Glutamatergic neuron (in vitro differentiated cells): ENCODE results near the gene NEK9. TPM values are rescaled to one million over a fixed set of nuclear protein-coding genes. Genes with fewer than 3 reads are reported as not detected.

Source experiments
- DNase-seq: peaks from one replicate; pipeline ENCODE4 v3.0.0; 2022
- H3K27ac Mint-ChIP-seq: one replicate; pipeline ENCODE4 v1.8.0; 2020; ENCODE audit warnings: mild to moderate bottlenecking, mixed read lengths, inconsistent platforms; ENCODE audit not compliant: unreplicated experiment
- H3K27me3 Mint-ChIP-seq: one replicate; pipeline ENCODE4 v1.8.0; 2020; ENCODE audit warnings: mild to moderate bottlenecking, moderate library complexity, mixed read lengths, inconsistent platforms; ENCODE audit not compliant: unreplicated experiment
- H3K36me3 Mint-ChIP-seq: one replicate; pipeline ENCODE4 v1.8.0; 2020; ENCODE audit warnings: mild to moderate bottlenecking, mixed read lengths, inconsistent platforms; ENCODE audit not compliant: unreplicated experiment
- H3K4me1 Mint-ChIP-seq: one replicate; pipeline ENCODE4 v1.8.0; 2020; ENCODE audit warnings: mild to moderate bottlenecking, low read depth, mixed read lengths, inconsistent platforms; ENCODE audit not compliant: unreplicated experiment
- H3K4me3 Mint-ChIP-seq: one replicate; pipeline ENCODE4 v1.8.0; 2020; ENCODE audit warnings: mild to moderate bottlenecking, mixed read lengths, inconsistent platforms; ENCODE audit not compliant: unreplicated experiment
- H3K9me3 Mint-ChIP-seq: one replicate; pipeline ENCODE4 v1.8.0; 2020; ENCODE audit warnings: mild to moderate bottlenecking, moderate library complexity, mixed read lengths, inconsistent platforms; ENCODE audit not compliant: unreplicated experiment
- CTCF ChIP-seq: fragments of 200-600 bp; sonication (generic); IDR thresholded peaks from one replicate; pipeline ENCODE4 v1.5.0; 2021; ENCODE audit not compliant: partially characterized antibody, unreplicated experiment
- total RNA-seq: library from RNA; stranded (reverse); fragmentation: NEBNext Ultra II Directional; extraction: Animal tissue kit (Norgen Biotek cat#: 25700); gene quantifications from one replicate; pipeline ENCODE4 v1.2.1, GENCODE V29; 2021; ENCODE audit not compliant: unreplicated experiment

NEK9 gene
- total RNA-seq, 1 donor from 2014 or later, result 50.7 TPM

GRCh38 chr14:75050852-75051555, 75.8 kb downstream of the NEK9 start, which contains the start of gene MLH3:
Gene MLH3 (minus strand): TSS chr14:75051467. CDS start chr14:75049655, 1,812 bp downstream.
- peak; percentile 81 for DNase-seq
- Mint-ChIP-seq H3K27ac (peak within 1 kb of the TSS; percentile 86), H3K27me3 (peaks cover 4% of the 10 kb centered on the region), H3K4me3 (peak within 1 kb of the TSS; percentile 89), H3K36me3 (no peaks in the 10 kb centered on the region), H3K9me3 (peaks cover 5% of the 10 kb centered on the region), H3K4me1 (no peaks in the 10 kb centered on the region)
- TF ChIP-seq CTCF, result no peak

- H3K4me3 Mint-ChIP-seq, result no peak overlapping the region
- no peak overlapping the region for H3K27ac Mint-ChIP-seq
- no peak for DNase-seq
- peaks cover 4% of the 10 kb centered on the region for H3K27me3 Mint-ChIP-seq
- H3K36me3 Mint-ChIP-seq, result no peaks in the 10 kb centered on the region
- H3K9me3 Mint-ChIP-seq, result peaks cover 5% of the 10 kb centered on the region
- no peaks in the 10 kb centered on the region for H3K4me1 Mint-ChIP-seq
- TF ChIP-seq CTCF, result no peak
Observed at GRCh38 chr14:75049731-75050201, 77.1 kb downstream of the NEK9 start.

- H3K27me3 Mint-ChIP-seq, result peaks cover 4% of the 10 kb centered on the region
- no peaks in the 10 kb centered on the region for H3K36me3 Mint-ChIP-seq
- no peak overlapping the region for H3K4me3 Mint-ChIP-seq
- H3K27ac Mint-ChIP-seq, result no peak overlapping the region
- no peaks in the 10 kb centered on the region for H3K4me1 Mint-ChIP-seq
- no peak for DNase-seq
- H3K9me3 Mint-ChIP-seq, result peaks cover 5% of the 10 kb centered on the region
- TF ChIP-seq CTCF, result no peak
Observed at GRCh38 chr14:75049136-75049535, 77.7 kb downstream of the NEK9 start.

GRCh38 chr14:75048101-75048500, 78.7 kb downstream of the NEK9 start:
- peaks cover 5% of the 10 kb centered on the region for H3K9me3 Mint-ChIP-seq

More at GRCh38 chr14:75048101-75048500, 78.7 kb downstream of the NEK9 start:
- H3K36me3 Mint-ChIP-seq, result no peaks in the 10 kb centered on the region
- no peak overlapping the region for H3K27ac Mint-ChIP-seq
- H3K27me3 Mint-ChIP-seq, result peaks cover 4% of the 10 kb centered on the region
- DNase-seq, result no peak
- H3K4me1 Mint-ChIP-seq, result no peaks in the 10 kb centered on the region
- no peak overlapping the region for H3K4me3 Mint-ChIP-seq
- no peak for TF ChIP-seq CTCF
